HG03135 (cell line): ENCODE results near the gene NDRG4.

ENCODE experiments used
- ATAC-seq: cut with Tn5 transposase; IDR thresholded peaks from one replicate; pipeline ENCODE4 v1.9.1; 2021; ENCODE audit warnings: mild to moderate bottlenecking, moderate library complexity; ENCODE audit not compliant: unreplicated experiment

NDRG4 gene

GRCh38 chr16:58499615-58500351 is at the start of gene NDRG4:
Gene NDRG4, plus strand, starts transcription at chr16:58500143. Its CDS starts 106 bp downstream, at chr16:58500249.
- ATAC-seq: no peak

- no peak for ATAC-seq
These were observed 49.4 kb upstream of the NDRG4 start for GRCh38 chr16:58450590-58450989.

- no peak for ATAC-seq
These were observed 48.7 kb upstream of the NDRG4 start for GRCh38 chr16:58451265-58451689.

- ATAC-seq: no peak
These were observed 48.0 kb upstream of the NDRG4 start for GRCh38 chr16:58451945-58452401.

GRCh38 chr16:58452640-58453039 is 47.3 kb upstream of the NDRG4 start:
- ATAC-seq: no peak

- ATAC-seq: no peak
These were observed 45.8 kb upstream of the NDRG4 start for GRCh38 chr16:58454178-58454577.

GRCh38 chr16:58454856-58455255 is 45.1 kb upstream of the NDRG4 start:
- ATAC-seq: no peak

GRCh38 chr16:58455750-58456149 is 44.2 kb upstream of the NDRG4 start:
- ATAC-seq: no peak

- no peak for ATAC-seq
These were observed 43.8 kb upstream of the NDRG4 start for GRCh38 chr16:58456193-58456592.

GRCh38 chr16:58458606-58459343 is 41.2 kb upstream of the NDRG4 start:
- no peak for ATAC-seq

GRCh38 chr16:58459344-58460218 is 40.4 kb upstream of the NDRG4 start:
- ATAC-seq: no peak

- ATAC-seq: no peak
These were observed 39.7 kb upstream of the NDRG4 start for GRCh38 chr16:58460219-58460610.

GRCh38 chr16:58461056-58461455 is 38.9 kb upstream of the NDRG4 start:
- ATAC-seq: no peak

- no peak for ATAC-seq
These were observed 38.3 kb upstream of the NDRG4 start for GRCh38 chr16:58461640-58462039.

- ATAC-seq: no peak
These were observed 37.9 kb upstream of the NDRG4 start for GRCh38 chr16:58462089-58462488.

GRCh38 chr16:58462499-58462996 is 37.4 kb upstream of the NDRG4 start:
- no peak for ATAC-seq

GRCh38 chr16:58462997-58463941 is 36.7 kb upstream of the NDRG4 start:
- no peak for ATAC-seq

GRCh38 chr16:58464047-58464915 is 35.7 kb upstream of the NDRG4 start:
- no peak for ATAC-seq
